Astrocyte (in vitro differentiated cells and primary cell): Measurements from ENCODE around the gene SOBP. TPM values are rescaled to one million over a fixed set of nuclear protein-coding genes. Genes with fewer than 3 reads are reported as not detected.

Experiments used
- DNase-seq: peaks from one replicate; pipeline ENCODE4 v3.0.0-alpha.2; 2010; ENCODE audit warnings: low read depth
- FAIRE-seq: peaks from 2 replicates; lab custom pipeline; 2011; peaks lifted over from hg19 to GRCh38; lab: Jason Lieb, UNC
- H2AFZ ChIP-seq: 2 replicates; pipeline ENCODE4 v1.6.0; 2012; ENCODE audit warnings: low read depth, low read length, inconsistent platforms
- H3K27ac ChIP-seq: 2 replicates; pipeline ENCODE4 v1.5.1; 2011; ENCODE audit warnings: low read depth, low read length, inconsistent platforms
- H3K27me3 ChIP-seq: 2 replicates; pipeline ENCODE4 v1.6.0; 2011; ENCODE audit warnings: low read length, inconsistent platforms; ENCODE audit not compliant: insufficient read depth
- H3K36me3 ChIP-seq: 2 replicates; pipeline ENCODE4 v1.5.1; 2011; ENCODE audit warnings: low read length, inconsistent platforms; ENCODE audit not compliant: insufficient read depth
- H3K4me1 ChIP-seq: 2 replicates; pipeline ENCODE4 v1.5.1; 2011; ENCODE audit warnings: low read length, inconsistent platforms; ENCODE audit not compliant: insufficient read depth
- H3K4me2 ChIP-seq: 2 replicates; pipeline ENCODE4 v1.6.0; 2012; ENCODE audit warnings: low read length, inconsistent platforms
- H3K4me3 ChIP-seq: 2 replicates; pipeline ENCODE4 v1.5.1; 2011; ENCODE audit warnings: low read depth, mild to moderate bottlenecking, low read length, inconsistent platforms; ENCODE audit not compliant: insufficient read depth
- H3K79me2 ChIP-seq: 2 replicates; pipeline ENCODE4 v1.6.0; 2012; ENCODE audit warnings: mild to moderate bottlenecking, low read length, inconsistent platforms; ENCODE audit not compliant: insufficient read depth
- H3K9ac ChIP-seq: 2 replicates; pipeline ENCODE4 v1.6.0; 2012; ENCODE audit warnings: mild to moderate bottlenecking, low read length, inconsistent platforms
- H3K9me3 ChIP-seq: 2 replicates; pipeline ENCODE4 v1.5.1; 2012; ENCODE audit warnings: low read depth, mild to moderate bottlenecking, low read length, inconsistent platforms; ENCODE audit not compliant: insufficient read depth
- H4K20me1 ChIP-seq: 2 replicates; pipeline ENCODE4 v1.6.0; 2012; ENCODE audit warnings: low read length, inconsistent platforms; ENCODE audit not compliant: insufficient read depth
- H3K27ac Mint-ChIP-seq: one replicate; pipeline ENCODE4 v1.8.0; 2021; ENCODE audit warnings: mild to moderate bottlenecking, mixed read lengths; ENCODE audit not compliant: unreplicated experiment
- H3K27me3 Mint-ChIP-seq: one replicate; pipeline ENCODE4 v1.8.0; 2021; ENCODE audit warnings: low read depth, mixed read lengths; ENCODE audit not compliant: unreplicated experiment
- H3K36me3 Mint-ChIP-seq: one replicate; pipeline ENCODE4 v1.8.0; 2021; ENCODE audit warnings: low read depth, mixed read lengths; ENCODE audit not compliant: unreplicated experiment
- H3K4me1 Mint-ChIP-seq: one replicate; pipeline ENCODE4 v1.8.0; 2021; ENCODE audit warnings: low read depth, mixed read lengths; ENCODE audit not compliant: unreplicated experiment
- H3K4me3 Mint-ChIP-seq: one replicate; pipeline ENCODE4 v1.8.0; 2021; ENCODE audit warnings: mild to moderate bottlenecking, moderate library complexity, mixed read lengths; ENCODE audit not compliant: unreplicated experiment
- H3K9me3 Mint-ChIP-seq: one replicate; pipeline ENCODE4 v1.8.0; 2021; ENCODE audit warnings: mild to moderate bottlenecking, mixed read lengths; ENCODE audit not compliant: unreplicated experiment
- CTCF ChIP-seq: IDR thresholded peaks from 2 replicates; pipeline ENCODE4 v1.5.1; 2011; ENCODE audit warnings: low read depth, mild to moderate bottlenecking, inconsistent platforms, low read length, moderate library complexity; ENCODE audit not compliant: insufficient read depth
- EZH2 ChIP-seq: IDR thresholded peaks from 2 replicates; pipeline ENCODE4 v1.6.1; 2012; ENCODE audit warnings: mild to moderate bottlenecking, low read length, inconsistent platforms; ENCODE audit not compliant: insufficient read depth
- total RNA-seq: library from RNA; stranded (reverse); gene quantifications from 2 replicates; pipeline ENCODE4 v1.2.1, GENCODE V29; 2021

Gene SOBP
- total RNA-seq, 1 donor from 2014 or later: 4.7 TPM

DNA sequence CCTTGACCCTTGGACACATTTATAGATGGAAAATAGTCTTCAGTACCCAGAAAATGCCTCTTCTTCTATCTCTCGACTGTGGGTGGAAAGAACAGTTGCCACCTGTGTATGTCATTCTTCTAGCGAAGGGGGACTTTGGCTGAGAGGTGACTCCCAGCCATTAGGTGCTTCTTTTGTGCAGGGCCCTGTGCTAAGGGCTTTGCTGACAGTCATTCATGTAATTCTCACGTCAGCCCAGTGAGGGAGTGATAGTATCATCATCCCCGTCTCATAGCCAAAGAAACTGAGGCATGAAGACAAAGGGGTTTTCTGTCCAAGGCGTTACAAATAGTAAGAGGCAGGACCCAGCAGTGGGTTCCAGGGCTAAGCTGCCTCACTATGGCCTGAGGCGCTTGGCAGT is 173.4 kb downstream of the SOBP start:
- Mint-ChIP-seq H3K4me3 (no peak overlapping the region), H3K27ac (no peak overlapping the region), H3K9me3 (no peaks in the 10 kb centered on the region), H3K27me3 (peaks cover 15% of the 10 kb centered on the region), H3K36me3 (peaks cover 8% of the 10 kb centered on the region), H3K4me1 (peaks cover 21% of the 10 kb centered on the region)
- H3K4me1 ChIP-seq: peaks cover 24% of the 10 kb centered on the region
- FAIRE-seq: no peak
- no peaks in the 10 kb centered on the region for H3K9me3 ChIP-seq
- H3K4me3 ChIP-seq: no peak overlapping the region
- no peak overlapping the region for H3K27ac ChIP-seq
- H3K9ac ChIP-seq: no peak overlapping the region
- no peaks in the 10 kb centered on the region for H4K20me1 ChIP-seq
- H3K36me3 ChIP-seq: no peaks in the 10 kb centered on the region
- TF ChIP-seq CTCF (no peak), EZH2 (no peak)
- H3K27me3 ChIP-seq: no peaks in the 10 kb centered on the region
- DNase-seq: no peak
- no peak overlapping the region for H2AFZ ChIP-seq
- no peaks in the 10 kb centered on the region for H3K79me2 ChIP-seq
- H3K4me2 ChIP-seq: no peak overlapping the region

DNA sequence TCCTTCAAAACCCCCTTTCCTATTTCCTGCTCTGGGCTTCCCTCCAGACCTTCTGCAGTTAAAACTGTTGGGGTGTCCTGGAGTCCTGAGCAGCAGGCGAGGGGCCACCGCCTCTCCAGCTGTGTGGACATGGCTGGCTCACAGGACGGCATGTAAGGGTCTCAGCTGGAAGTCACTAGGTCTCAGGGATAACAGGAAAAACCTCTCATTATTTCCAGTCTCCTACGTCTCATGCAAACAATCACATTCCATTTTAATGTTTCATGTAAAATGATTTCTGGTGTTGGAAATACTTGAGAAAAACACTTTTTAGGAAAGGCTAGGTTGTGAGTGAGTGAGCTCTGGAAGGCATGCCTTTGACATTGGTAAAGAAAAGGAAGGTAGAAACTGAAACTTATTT is 175.5 kb downstream of the SOBP start:
- no peaks in the 10 kb centered on the region for H3K36me3 ChIP-seq
- no peaks in the 10 kb centered on the region for H3K9me3 Mint-ChIP-seq
- H3K79me2 ChIP-seq: no peaks in the 10 kb centered on the region
- peak overlapping the region; percentile 4 for H3K9ac ChIP-seq
- H3K4me2 ChIP-seq: peak overlapping the region; percentile 57
- H4K20me1 ChIP-seq: no peaks in the 10 kb centered on the region
- H2AFZ ChIP-seq: no peak overlapping the region
- H3K36me3 Mint-ChIP-seq: peaks cover 2% of the 10 kb centered on the region
- H3K27ac ChIP-seq: peak overlapping the region; percentile 35
- H3K4me3 ChIP-seq: no peak overlapping the region
- no peaks in the 10 kb centered on the region for H3K27me3 ChIP-seq
- DNase-seq (peak; percentile 70), FAIRE-seq (no peak)
- TF ChIP-seq EZH2 (no peak), CTCF (no peak)
- H3K9me3 ChIP-seq: no peaks in the 10 kb centered on the region
- no peak overlapping the region for H3K27ac Mint-ChIP-seq
- no peak overlapping the region for H3K4me3 Mint-ChIP-seq
- H3K4me1 Mint-ChIP-seq: peaks cover 14% of the 10 kb centered on the region
- peaks cover 24% of the 10 kb centered on the region for H3K4me1 ChIP-seq
- peaks cover 19% of the 10 kb centered on the region for H3K27me3 Mint-ChIP-seq

GRCh38 chr6:107666084-107666980 is 176.4 kb downstream of the SOBP start:
- Histone ChIP-seq H3K27me3 (no peaks in the 10 kb centered on the region), H3K79me2 (no peaks in the 10 kb centered on the region), H2AFZ (peak overlapping the region; percentile 42), H3K36me3 (no peaks in the 10 kb centered on the region), H3K27ac (no peak overlapping the region), H3K9ac (peak overlapping the region; percentile 4), H3K4me1 (peaks cover 29% of the 10 kb centered on the region), H3K4me3 (peak overlapping the region; percentile 7), H3K9me3 (no peaks in the 10 kb centered on the region), H4K20me1 (no peaks in the 10 kb centered on the region), H3K4me2 (peak overlapping the region; percentile 57)
- no peak for FAIRE-seq
- Mint-ChIP-seq H3K4me3 (no peak overlapping the region), H3K27ac (no peak overlapping the region), H3K27me3 (peaks cover 19% of the 10 kb centered on the region), H3K4me1 (peaks cover 19% of the 10 kb centered on the region), H3K9me3 (no peaks in the 10 kb centered on the region), H3K36me3 (peaks cover 2% of the 10 kb centered on the region)
- TF ChIP-seq EZH2: no peak
- peak; percentile 62 for DNase-seq
